Muscle of back (tissue), 11 donors: ENCODE data around the gene MYH16. TPM values are rescaled to one million over a fixed set of nuclear protein-coding genes. Genes with fewer than 3 reads are reported as not detected.
"Not testable (repeated sequence)": the region's sequence is repeated elsewhere in the genome, so short reads cannot be mapped to it uniquely, and the experiment has no call there.

ENCODE experiments used
- DNase-seq, 3 donors: peaks; one replicate each; pipeline versions ENCODE4 v3.0.0 to v3.0.0-alpha.2; 2013
- polyA plus RNA-seq, 10 donors: library from polyadenylated mRNA; unstranded; fragments of 120-200 nt; gene quantifications; one replicate each; pipeline ENCODE4 v1.2.1, GENCODE V29; 2013; ENCODE audit not compliant: insufficient read length in 10 of 10

The MYH16 gene
- polyA plus RNA-seq, 10 donors = 0.08 to 0.46 (median 0.22) TPM; not detected in 1

GRCh38 chr7:99355098-99355497 is 82.5 kb downstream of the MYH16 start:
- no peak for DNase-seq

GRCh38 chr7:99357701-99358490 is 85.3 kb downstream of the MYH16 start:
- DNase-seq = no peak

- not testable (repeated sequence) for DNase-seq
Observed at GRCh38 chr7:99358521-99358920, 85.9 kb downstream of the MYH16 start.

GRCh38 chr7:99359465-99360154 is 87.0 kb downstream of the MYH16 start:
- DNase-seq = no peak

Other genes with a start within 250 kb of the MYH16 start
- gene SMURF1, start 128.7 kb upstream of the MYH16 start, polyA plus RNA-seq = 10 to 100 TPM in 2 of 10 donors, 1 to 10 TPM in 8; 8.4 to 13.1 (median 8.9) TPM
- gene KPNA7, start 64.7 kb upstream of the MYH16 start, polyA plus RNA-seq = not detected
- gene ARPC1A, start 53.1 kb downstream of the MYH16 start, polyA plus RNA-seq = 10 to 100 TPM; 58.8 to 97.5 (median 67.8) TPM
- gene ARPC1B, start 101.9 kb downstream of the MYH16 start, polyA plus RNA-seq = 10 to 100 TPM; 31.0 to 63.0 (median 40.4) TPM
- 100 to 1,000 TPM in 7 of 10 donors, 10 to 100 TPM in 3; 91.8 to 152 (median 110) TPM for gene PDAP1, start 135.8 kb downstream of the MYH16 start, polyA plus RNA-seq
- 10 to 100 TPM; 64.2 to 90.1 (median 78.7) TPM for gene BUD31, start 136.1 kb downstream of the MYH16 start, polyA plus RNA-seq
- gene PTCD1, start 166.0 kb downstream of the MYH16 start, polyA plus RNA-seq = 1 to 10 TPM; 2.2 to 6.5 (median 3.3) TPM
- 10 to 100 TPM; 26.5 to 39.4 (median 30.3) TPM for gene CPSF4, start 166.1 kb downstream of the MYH16 start, polyA plus RNA-seq
- 100 to 1,000 TPM; 326 to 415 (median 378) TPM for gene ATP5MF, start 193.3 kb downstream of the MYH16 start, polyA plus RNA-seq
- 10 to 100 TPM; 14.5 to 50.8 (median 26.7) TPM for gene ZNF789, start 200.1 kb downstream of the MYH16 start, polyA plus RNA-seq
- gene ZNF394, start 227.4 kb downstream of the MYH16 start, polyA plus RNA-seq = 10 to 100 TPM in 5 of 10 donors, 1 to 10 TPM in 5; 7.1 to 11.6 (median 10.0) TPM
- 10 to 100 TPM in 4 of 10 donors, 1 to 10 TPM in 6; 7.6 to 11.2 (median 9.5) TPM for gene ZKSCAN5, start 231.8 kb downstream of the MYH16 start, polyA plus RNA-seq